ENCODE results near the gene MBD5. TPM values are rescaled to one million over a fixed set of nuclear protein-coding genes. Genes with fewer than 3 reads are reported as not detected.

The MBD5 gene
- total and polyA plus RNA-seq, 4 donors: 2.0 to 15.9 (median 9.5) TPM

DNA sequence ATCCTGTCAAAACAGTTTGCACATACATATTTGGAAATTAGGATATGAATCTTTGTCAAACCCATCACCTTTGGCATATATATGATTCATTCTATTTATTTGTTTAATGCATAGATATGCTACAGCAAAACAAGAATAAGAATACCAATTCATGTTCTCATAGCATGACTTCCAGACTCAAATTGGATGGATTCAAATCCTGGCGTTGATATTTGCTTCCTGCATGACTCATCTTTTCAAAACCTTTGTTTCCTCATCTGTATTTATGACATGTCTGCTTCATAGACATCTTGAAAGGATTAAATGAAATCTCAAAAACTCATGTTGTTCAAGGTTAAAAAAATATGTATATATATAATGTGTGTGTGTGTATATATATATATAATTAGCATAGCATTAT is 261.3 kb downstream of the MBD5 start:
- no peak overlapping the region for H3K9ac ChIP-seq (ENCODE audit: low read depth in 1 of 2, low read length in 2 of 2)
- no peak overlapping the region for H3K4me3 ChIP-seq (ENCODE audit: low read depth in 1 of 3, low read length in 3 of 3)
- peaks cover 0 to 1% (median 0%) of the 10 kb centered on the region in 4 donors for H3K4me1 ChIP-seq (ENCODE audit: control insufficient read depth in 4 of 4, insufficient read depth in 4 of 4, low read length in 3 of 4)
- no peak overlapping the region for H3K27ac ChIP-seq (ENCODE audit: low read depth in 1 of 2, low read length in 2 of 2)
- no peaks in the 10 kb centered on the region for H3K9me3 ChIP-seq (ENCODE audit: control insufficient read depth in 4 of 4, low read length in 3 of 4)
- TF ChIP-seq RXRA (IDR thresholded peaks at IDR 0.05): no peak
- TF ChIP-seq, protein P1, sequence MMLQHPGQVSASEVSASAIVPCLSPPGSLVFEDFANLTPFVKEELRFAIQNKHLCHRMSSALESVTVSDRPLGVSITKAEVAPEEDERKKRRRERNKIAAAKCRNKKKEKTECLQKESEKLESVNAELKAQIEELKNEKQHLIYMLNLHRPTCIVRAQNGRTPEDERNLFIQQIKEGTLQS (IDR thresholded peaks at IDR 0.05): no peak
- no peak for TF ChIP-seq YY1 (IDR thresholded peaks at IDR 0.05)
- no peak for TF ChIP-seq SP1 (IDR thresholded peaks at IDR 0.05)
- no peak for TF ChIP-seq FOXA2 (IDR thresholded peaks at IDR 0.05)
- TF ChIP-seq, protein P2, sequence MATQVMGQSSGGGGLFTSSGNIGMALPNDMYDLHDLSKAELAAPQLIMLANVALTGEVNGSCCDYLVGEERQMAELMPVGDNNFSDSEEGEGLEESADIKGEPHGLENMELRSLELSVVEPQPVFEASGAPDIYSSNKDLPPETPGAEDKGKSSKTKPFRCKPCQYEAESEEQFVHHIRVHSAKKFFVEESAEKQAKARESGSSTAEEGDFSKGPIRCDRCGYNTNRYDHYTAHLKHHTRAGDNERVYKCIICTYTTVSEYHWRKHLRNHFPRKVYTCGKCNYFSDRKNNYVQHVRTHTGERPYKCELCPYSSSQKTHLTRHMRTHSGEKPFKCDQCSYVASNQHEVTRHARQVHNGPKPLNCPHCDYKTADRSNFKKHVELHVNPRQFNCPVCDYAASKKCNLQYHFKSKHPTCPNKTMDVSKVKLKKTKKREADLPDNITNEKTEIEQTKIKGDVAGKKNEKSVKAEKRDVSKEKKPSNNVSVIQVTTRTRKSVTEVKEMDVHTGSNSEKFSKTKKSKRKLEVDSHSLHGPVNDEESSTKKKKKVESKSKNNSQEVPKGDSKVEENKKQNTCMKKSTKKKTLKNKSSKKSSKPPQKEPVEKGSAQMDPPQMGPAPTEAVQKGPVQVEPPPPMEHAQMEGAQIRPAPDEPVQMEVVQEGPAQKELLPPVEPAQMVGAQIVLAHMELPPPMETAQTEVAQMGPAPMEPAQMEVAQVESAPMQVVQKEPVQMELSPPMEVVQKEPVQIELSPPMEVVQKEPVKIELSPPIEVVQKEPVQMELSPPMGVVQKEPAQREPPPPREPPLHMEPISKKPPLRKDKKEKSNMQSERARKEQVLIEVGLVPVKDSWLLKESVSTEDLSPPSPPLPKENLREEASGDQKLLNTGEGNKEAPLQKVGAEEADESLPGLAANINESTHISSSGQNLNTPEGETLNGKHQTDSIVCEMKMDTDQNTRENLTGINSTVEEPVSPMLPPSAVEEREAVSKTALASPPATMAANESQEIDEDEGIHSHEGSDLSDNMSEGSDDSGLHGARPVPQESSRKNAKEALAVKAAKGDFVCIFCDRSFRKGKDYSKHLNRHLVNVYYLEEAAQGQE (IDR thresholded peaks at IDR 0.05): no peak
- TF ChIP-seq JUND (IDR thresholded peaks at IDR 0.05): no peak
- TF ChIP-seq, protein P3, sequence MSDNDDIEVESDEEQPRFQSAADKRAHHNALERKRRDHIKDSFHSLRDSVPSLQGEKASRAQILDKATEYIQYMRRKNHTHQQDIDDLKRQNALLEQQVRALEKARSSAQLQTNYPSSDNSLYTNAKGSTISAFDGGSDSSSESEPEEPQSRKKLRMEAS (IDR thresholded peaks at IDR 0.05): no peak
- no peak for TF ChIP-seq HNF4G (IDR thresholded peaks at IDR 0.05)
- TF ChIP-seq TAF1 (conservative IDR thresholded peaks at IDR 0.05): no peak
- no peak for TF ChIP-seq FOXA1 (IDR thresholded peaks at IDR 0.05)
- TF ChIP-seq, protein P4, sequence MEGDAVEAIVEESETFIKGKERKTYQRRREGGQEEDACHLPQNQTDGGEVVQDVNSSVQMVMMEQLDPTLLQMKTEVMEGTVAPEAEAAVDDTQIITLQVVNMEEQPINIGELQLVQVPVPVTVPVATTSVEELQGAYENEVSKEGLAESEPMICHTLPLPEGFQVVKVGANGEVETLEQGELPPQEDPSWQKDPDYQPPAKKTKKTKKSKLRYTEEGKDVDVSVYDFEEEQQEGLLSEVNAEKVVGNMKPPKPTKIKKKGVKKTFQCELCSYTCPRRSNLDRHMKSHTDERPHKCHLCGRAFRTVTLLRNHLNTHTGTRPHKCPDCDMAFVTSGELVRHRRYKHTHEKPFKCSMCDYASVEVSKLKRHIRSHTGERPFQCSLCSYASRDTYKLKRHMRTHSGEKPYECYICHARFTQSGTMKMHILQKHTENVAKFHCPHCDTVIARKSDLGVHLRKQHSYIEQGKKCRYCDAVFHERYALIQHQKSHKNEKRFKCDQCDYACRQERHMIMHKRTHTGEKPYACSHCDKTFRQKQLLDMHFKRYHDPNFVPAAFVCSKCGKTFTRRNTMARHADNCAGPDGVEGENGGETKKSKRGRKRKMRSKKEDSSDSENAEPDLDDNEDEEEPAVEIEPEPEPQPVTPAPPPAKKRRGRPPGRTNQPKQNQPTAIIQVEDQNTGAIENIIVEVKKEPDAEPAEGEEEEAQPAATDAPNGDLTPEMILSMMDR (IDR thresholded peaks at IDR 0.05; ENCODE audit: low read depth, low read length, missing input control): no peak
- TF ChIP-seq RAD21 (IDR thresholded peaks at IDR 0.05): no peak
- no peak for TF ChIP-seq HNF4A (conservative IDR thresholded peaks at IDR 0.05)
- no peak for TF ChIP-seq GABPA (IDR thresholded peaks at IDR 0.05 in 1 of 2, conservative IDR thresholded peaks at IDR 0.05 in 1 of 2)
- TF ChIP-seq, protein P5, sequence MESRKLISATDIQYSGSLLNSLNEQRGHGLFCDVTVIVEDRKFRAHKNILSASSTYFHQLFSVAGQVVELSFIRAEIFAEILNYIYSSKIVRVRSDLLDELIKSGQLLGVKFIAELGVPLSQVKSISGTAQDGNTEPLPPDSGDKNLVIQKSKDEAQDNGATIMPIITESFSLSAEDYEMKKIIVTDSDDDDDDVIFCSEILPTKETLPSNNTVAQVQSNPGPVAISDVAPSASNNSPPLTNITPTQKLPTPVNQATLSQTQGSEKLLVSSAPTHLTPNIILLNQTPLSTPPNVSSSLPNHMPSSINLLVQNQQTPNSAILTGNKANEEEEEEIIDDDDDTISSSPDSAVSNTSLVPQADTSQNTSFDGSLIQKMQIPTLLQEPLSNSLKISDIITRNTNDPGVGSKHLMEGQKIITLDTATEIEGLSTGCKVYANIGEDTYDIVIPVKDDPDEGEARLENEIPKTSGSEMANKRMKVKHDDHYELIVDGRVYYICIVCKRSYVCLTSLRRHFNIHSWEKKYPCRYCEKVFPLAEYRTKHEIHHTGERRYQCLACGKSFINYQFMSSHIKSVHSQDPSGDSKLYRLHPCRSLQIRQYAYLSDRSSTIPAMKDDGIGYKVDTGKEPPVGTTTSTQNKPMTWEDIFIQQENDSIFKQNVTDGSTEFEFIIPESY (IDR thresholded peaks at IDR 0.05): no peak
- TF ChIP-seq EGR1 (IDR thresholded peaks at IDR 0.05; ENCODE audit: low read depth in 2 of 2): no peak
- no peak for TF ChIP-seq NR2F2 (IDR thresholded peaks at IDR 0.05)
- DNase-seq (ENCODE audit: low spot score): no peak
- H3K36me3 ChIP-seq (ENCODE audit: control insufficient read depth in 4 of 4, insufficient read depth in 3 of 4, low read depth in 1 of 4, low read length in 3 of 4): no peaks in the 10 kb centered on the region
- H3K27me3 ChIP-seq (ENCODE audit: control insufficient read depth in 4 of 4, insufficient read depth in 4 of 4, low read length in 3 of 4): no peaks in the 10 kb centered on the region
- WGBS: 93% methylated on average over 1 of the region's 1 CpG

All from liver (tissue), 9 donors.